DND-41 (cell line): ENCODE measurements around the gene SPARC.

ENCODE experiments used
- ATAC-seq: fragments of 200-7000 bp; cut with Tn5 transposase; 3 replicates; pipeline ENCODE4 v1.9.1; 2021; ENCODE audit warnings: low read depth; ENCODE audit not compliant: insufficient read depth
- DNase-seq: peaks from one replicate; pipeline ENCODE4 v3.0.0-alpha.2; 2020
- H2AFZ ChIP-seq: 2 replicates; pipeline ENCODE4 v1.6.0; 2012; ENCODE audit warnings: low read depth, low read length
- H3K27ac ChIP-seq: 2 replicates; pipeline ENCODE4 v1.5.1; 2012; ENCODE audit warnings: low read length, inconsistent platforms
- H3K27me3 ChIP-seq: fragments of 200-600 bp; sonication (generic); 2 replicates; pipeline ENCODE4 v1.6.0; 2012; ENCODE audit warnings: low read length, mild to moderate bottlenecking, inconsistent platforms; ENCODE audit not compliant: insufficient read depth, poor library complexity
- H3K36me3 ChIP-seq: 2 replicates; pipeline ENCODE4 v1.5.1; 2012; ENCODE audit warnings: low read length, inconsistent platforms; ENCODE audit not compliant: insufficient read depth
- H3K4me1 ChIP-seq: 2 replicates; pipeline ENCODE4 v1.5.1; 2012; ENCODE audit warnings: mild to moderate bottlenecking, low read length; ENCODE audit not compliant: insufficient read depth
- H3K4me2 ChIP-seq: 2 replicates; pipeline ENCODE4 v1.6.0; 2012; ENCODE audit warnings: mild to moderate bottlenecking, moderate library complexity, low read length, inconsistent platforms; ENCODE audit not compliant: insufficient read depth
- H3K4me3 ChIP-seq, 2 experiments: fragments of 200-600 bp in 1 of 2; shearing (Covaris generic) in 1 of 2; 2 replicates each; pipeline ENCODE4 v1.5.1; 2012 to 2016; ENCODE audit warnings: inconsistent platforms in 2 of 2, low read length in 2 of 2, mild to moderate bottlenecking in 2 of 2, low read depth in 1 of 2, moderate library complexity in 1 of 2
- H3K79me2 ChIP-seq: 2 replicates; pipeline ENCODE4 v1.6.0; 2012; ENCODE audit warnings: low read length, inconsistent platforms; ENCODE audit not compliant: insufficient read depth
- H3K9ac ChIP-seq: 2 replicates; pipeline ENCODE4 v1.6.0; 2012; ENCODE audit warnings: low read depth, mild to moderate bottlenecking, inconsistent platforms, low read length, moderate library complexity
- H3K9me3 ChIP-seq: 2 replicates; pipeline ENCODE4 v1.5.1; 2012; ENCODE audit warnings: low read length, moderate library complexity, mild to moderate bottlenecking, inconsistent platforms; ENCODE audit not compliant: insufficient read depth, severe bottlenecking
- H4K20me1 ChIP-seq: 2 replicates; pipeline ENCODE4 v1.6.0; 2012; ENCODE audit warnings: low read length; ENCODE audit not compliant: insufficient read depth
- EZH2 ChIP-seq: IDR thresholded peaks from 3 replicates; pipeline ENCODE4 v1.6.1; 2012; ENCODE audit warnings: borderline replicate concordance, low read depth, mild to moderate bottlenecking, moderate library complexity, low read length, inconsistent platforms; ENCODE audit not compliant: severe bottlenecking
- TF ChIP-seq, protein P1 (sequence below): IDR thresholded peaks from 2 replicates; pipeline ENCODE4 v1.5.1; 2012; ENCODE audit warnings: borderline replicate concordance, low read length, moderate library complexity, mild to moderate bottlenecking; ENCODE audit not compliant: poor library complexity, severe bottlenecking; ENCODE audit errors: extremely low read depth

The SPARC gene

DNA sequence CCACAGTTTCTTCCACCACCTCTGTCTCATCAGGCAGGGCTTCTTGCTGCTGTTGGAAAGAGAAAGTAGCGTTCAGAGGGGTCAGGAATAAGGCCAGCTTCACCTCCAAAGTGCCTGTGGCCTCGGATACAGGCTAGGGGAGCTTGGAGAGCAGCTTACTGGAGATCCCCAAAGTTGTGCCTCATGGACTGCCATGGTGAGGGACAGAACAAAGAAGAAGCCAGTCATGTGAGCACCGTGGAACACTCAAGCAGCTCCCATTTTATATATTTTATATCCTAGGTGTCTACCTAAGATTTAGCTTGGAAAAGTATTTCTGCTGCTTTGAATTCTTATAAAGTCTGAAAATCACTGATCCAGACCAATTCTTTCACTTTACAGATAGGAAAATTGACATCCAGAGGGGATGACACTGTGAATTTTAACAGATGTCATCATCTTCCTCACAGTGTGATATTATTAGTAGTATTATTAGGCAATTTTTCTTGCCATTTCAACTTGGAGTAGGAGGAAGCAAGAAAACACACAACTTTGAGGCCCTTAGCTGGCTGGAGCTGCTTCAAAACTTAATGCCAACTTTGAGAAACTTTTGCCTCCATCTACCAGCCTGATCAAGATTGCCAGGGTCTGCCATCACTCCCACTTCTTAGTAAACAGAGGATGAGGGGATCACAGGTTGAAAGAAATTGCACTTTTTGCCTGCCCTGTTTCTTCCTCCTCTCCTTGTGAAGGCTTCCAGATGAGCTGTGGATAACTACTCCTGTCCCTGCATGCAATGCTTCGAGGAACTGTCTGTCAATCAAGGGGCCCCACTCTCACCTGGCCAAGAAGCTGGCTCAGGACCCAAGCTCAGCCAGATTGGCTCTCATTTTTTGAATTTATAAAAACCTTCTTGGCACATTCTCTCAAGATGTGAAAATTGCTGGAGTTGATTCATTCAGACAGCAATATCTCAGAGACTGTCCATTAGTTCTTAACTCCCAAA is 11.8 kb downstream of the SPARC start:
- Histone ChIP-seq H3K4me1 (no peaks in the 10 kb centered on the region), H3K79me2 (no peaks in the 10 kb centered on the region), H3K27ac (no peak overlapping the region), H3K9ac (no peak overlapping the region), H3K4me2 (no peak overlapping the region), H4K20me1 (no peaks in the 10 kb centered on the region), H3K27me3 (peaks cover 8% of the 10 kb centered on the region), H3K4me3 (no peak overlapping the region), H3K36me3 (no peaks in the 10 kb centered on the region), H2AFZ (no peak overlapping the region), H3K9me3 (no peaks in the 10 kb centered on the region)
- no peak for ATAC-seq
- no peak for DNase-seq
- TF ChIP-seq EZH2, result no peak
- TF ChIP-seq, protein P1, sequence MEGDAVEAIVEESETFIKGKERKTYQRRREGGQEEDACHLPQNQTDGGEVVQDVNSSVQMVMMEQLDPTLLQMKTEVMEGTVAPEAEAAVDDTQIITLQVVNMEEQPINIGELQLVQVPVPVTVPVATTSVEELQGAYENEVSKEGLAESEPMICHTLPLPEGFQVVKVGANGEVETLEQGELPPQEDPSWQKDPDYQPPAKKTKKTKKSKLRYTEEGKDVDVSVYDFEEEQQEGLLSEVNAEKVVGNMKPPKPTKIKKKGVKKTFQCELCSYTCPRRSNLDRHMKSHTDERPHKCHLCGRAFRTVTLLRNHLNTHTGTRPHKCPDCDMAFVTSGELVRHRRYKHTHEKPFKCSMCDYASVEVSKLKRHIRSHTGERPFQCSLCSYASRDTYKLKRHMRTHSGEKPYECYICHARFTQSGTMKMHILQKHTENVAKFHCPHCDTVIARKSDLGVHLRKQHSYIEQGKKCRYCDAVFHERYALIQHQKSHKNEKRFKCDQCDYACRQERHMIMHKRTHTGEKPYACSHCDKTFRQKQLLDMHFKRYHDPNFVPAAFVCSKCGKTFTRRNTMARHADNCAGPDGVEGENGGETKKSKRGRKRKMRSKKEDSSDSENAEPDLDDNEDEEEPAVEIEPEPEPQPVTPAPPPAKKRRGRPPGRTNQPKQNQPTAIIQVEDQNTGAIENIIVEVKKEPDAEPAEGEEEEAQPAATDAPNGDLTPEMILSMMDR, result no peak

DNA sequence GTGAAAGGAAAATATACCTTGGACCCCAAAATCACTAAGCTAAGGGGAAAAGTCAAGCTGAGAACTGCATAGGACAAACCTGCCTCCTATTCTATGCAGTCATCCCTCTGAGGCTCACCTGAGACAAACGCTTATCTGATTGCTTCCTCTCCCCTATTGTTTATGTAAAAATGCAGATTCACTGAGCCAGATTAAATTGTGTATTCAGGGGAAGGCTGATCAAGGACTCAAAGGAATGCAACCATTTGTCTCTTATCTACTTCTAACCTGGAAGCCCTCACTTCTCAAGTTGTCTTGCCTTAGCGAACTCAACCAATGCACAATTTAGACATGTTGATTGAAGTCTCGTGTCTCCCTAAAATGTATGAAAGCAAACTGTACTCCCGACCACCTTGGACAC is 13.3 kb downstream of the SPARC start:
- H3K27me3 ChIP-seq, result peaks cover 7% of the 10 kb centered on the region
- H3K4me1 ChIP-seq, result no peaks in the 10 kb centered on the region
- no peak overlapping the region for H3K27ac ChIP-seq
- no peaks in the 10 kb centered on the region for H3K79me2 ChIP-seq
- H3K36me3 ChIP-seq, result no peaks in the 10 kb centered on the region
- no peak overlapping the region for H3K9ac ChIP-seq
- no peak overlapping the region for H2AFZ ChIP-seq
- DNase-seq (no peak), ATAC-seq (no peak)
- H4K20me1 ChIP-seq, result no peaks in the 10 kb centered on the region
- H3K4me3 ChIP-seq, result no peak overlapping the region
- no peak for TF ChIP-seq EZH2
- TF ChIP-seq, protein P1, result no peak
- H3K4me2 ChIP-seq, result no peak overlapping the region
- H3K9me3 ChIP-seq, result no peaks in the 10 kb centered on the region

DNA sequence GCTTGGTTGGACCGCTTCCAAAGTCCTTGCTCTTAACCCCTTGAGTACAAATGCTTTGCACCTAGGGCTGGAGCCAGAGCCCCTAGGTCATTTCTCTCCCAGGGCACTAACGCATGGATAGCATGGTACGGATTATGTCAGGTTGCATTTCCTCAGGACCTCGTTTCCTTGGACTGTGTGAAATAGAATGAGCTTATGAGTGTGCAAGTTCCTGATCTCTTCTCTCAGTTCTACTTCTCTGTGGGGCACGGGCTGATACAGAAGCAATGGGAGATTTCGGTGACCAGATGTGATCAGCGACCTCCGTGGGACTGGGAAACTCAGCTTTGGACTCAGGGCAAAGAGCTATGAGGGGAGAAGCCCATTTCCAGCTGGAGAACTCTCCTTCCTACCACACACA is 14.2 kb downstream of the SPARC start:
- Histone ChIP-seq H3K9ac (no peak overlapping the region), H3K4me3 (no peak overlapping the region), H3K27me3 (peaks cover 4% of the 10 kb centered on the region), H3K79me2 (no peaks in the 10 kb centered on the region), H2AFZ (no peak overlapping the region), H3K27ac (no peak overlapping the region), H3K4me1 (no peaks in the 10 kb centered on the region), H3K36me3 (no peaks in the 10 kb centered on the region), H3K4me2 (no peak overlapping the region), H4K20me1 (no peaks in the 10 kb centered on the region), H3K9me3 (no peaks in the 10 kb centered on the region)
- ATAC-seq (no peak), DNase-seq (no peak)
- TF ChIP-seq EZH2, result no peak
- TF ChIP-seq, protein P1, result no peak
